ENCODE results near the gene FAM219A.
A peak's percentile ranks its signal among the peaks of the same experiment; 100 is the strongest.
"Not testable (repeated sequence)": the region's sequence is repeated elsewhere in the genome, so short reads cannot be mapped to it uniquely, and the experiment has no call there.

Gene FAM219A

GRCh38 chr9:34442770-34443169 lies 15.6 kb downstream of the FAM219A start:
- DNase-seq: no peak

DNA sequence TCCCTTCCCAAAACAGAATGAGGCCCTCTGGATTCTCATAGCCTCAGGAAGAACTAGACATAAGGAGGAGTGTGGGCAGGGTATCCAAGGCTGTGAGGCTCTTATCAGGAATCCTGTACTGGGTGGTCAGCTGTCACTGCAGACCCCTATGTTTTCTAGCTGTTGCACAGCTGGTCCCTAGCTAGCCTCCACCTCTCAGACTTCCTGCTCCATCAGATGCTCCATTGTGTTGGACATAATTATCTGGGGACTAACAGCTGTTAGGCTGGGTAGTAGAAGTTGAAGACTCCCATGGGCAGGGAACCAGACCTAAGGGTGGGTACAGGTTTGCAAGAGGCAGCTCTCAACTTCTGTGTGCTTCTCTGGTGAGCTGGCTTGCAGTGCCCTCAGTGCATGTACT lies 18.4 kb downstream of the FAM219A start:
- DNase-seq: no peak

DNA sequence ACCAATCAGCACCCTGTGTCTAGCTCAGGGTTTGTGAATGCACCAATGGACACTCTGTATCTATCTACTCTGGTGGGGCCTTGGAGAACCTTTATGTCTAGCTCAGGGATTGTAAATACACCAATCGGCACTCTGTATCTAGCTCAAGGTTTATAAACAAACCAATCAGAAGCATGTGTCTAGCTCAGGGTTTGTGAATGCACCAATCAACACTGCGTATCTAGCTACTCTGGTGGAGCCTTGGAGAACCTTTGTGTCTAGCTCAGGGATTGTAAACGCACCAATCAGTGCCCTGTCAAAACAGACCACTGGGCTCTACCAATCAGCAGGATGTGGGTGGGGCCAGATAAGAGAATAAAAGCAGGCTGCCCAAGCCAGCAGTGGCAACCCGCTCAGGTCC lies 19.9 kb downstream of the FAM219A start:
- DNase-seq: not testable (repeated sequence)

DNA sequence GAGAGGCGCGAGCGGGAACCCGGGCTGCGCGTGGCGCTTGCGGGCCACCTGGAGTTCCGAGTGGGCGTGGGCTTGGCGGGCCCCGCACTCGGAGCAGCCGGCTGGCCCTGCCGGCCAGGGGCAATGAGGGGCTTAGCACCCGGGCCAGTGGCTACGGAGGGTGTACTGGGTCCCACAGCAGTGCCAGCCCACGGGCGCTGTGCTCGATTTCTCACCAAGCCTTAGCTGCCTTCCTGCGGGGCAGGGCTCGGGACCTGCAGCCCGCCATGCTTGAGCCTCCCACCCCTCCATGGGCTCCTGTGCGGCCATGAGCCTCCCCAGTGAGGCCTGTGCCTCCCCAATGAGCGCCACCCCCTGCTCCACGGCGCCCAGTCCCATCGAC lies 20.5 kb downstream of the FAM219A start:
- DNase-seq: not testable (repeated sequence)

- DNase-seq: peak; percentile 48
These were observed 21.1 kb downstream of the FAM219A start for GRCh38 chr9:34437006-34437925.

- no peak for DNase-seq
These were observed 26.7 kb downstream of the FAM219A start for GRCh38 chr9:34431667-34432066.

- peak; percentile 78 for DNase-seq
These were observed 27.4 kb downstream of the FAM219A start for GRCh38 chr9:34430843-34431437.

- DNase-seq: no peak
These were observed 29.9 kb downstream of the FAM219A start for GRCh38 chr9:34428325-34428958.

DNA sequence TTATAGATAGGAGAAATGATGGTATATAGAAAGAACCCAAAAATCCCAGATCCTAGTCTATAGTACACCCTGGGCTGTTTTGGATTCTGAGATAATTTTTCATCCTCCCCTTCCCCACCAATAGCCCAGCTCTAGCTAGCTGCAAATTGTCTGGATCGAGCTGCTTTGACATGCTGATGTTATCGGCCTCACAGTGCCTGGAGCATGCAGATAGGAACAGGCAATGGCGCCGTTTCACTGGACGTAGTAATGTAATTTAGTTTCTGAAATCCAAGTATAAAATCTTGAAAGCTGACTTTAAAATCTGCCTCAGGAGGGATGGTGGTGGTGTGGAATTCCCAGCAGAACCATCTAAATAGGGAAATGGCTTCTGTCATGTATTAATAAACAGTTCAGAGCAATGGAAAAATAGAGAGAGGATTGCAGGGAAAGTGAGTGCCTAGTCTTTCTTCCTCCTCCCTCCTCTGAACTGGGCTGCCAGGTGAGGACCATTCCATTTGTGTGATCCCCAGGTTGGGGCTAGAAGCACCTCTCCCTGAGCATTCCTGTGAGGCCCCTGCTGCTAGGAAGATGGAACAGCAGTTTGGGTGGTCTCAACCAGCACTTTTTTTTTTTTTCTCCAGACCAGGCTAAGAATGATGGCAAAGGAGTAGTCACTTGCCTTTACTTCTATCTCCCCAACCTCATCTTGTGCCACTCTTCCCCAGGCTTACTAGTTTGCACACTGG lies 31.9 kb downstream of the FAM219A start:
- DNase-seq: no peak

- no peak for DNase-seq
These were observed 38.5 kb downstream of the FAM219A start for GRCh38 chr9:34419716-34420504.

DNA sequence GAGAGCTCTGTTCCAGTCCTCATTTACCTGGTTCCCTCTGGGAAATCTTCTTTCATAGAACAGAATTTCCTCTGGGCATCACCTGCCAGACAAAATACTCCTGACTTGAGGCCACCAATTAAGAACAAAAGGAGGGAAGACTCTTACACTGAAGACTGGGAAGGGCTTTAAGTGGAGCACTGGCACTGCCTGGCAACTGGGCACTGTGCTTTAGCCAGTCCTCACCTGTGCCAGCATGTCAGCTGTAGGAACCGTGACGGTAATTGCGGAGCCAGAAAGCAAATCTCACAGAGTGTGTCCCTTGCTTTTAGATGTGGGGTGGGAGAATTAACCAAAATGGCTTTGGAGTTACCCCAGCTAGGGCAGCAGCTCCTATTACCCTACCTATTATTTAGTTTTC lies 40.6 kb downstream of the FAM219A start:
- peak; percentile 52 for DNase-seq

GRCh38 chr9:34413231-34413852 lies 45.0 kb downstream of the FAM219A start:
- no peak for DNase-seq

GRCh38 chr9:34412336-34412735 lies 46.0 kb downstream of the FAM219A start:
- no peak for DNase-seq

- DNase-seq: no peak
These were observed 49.2 kb downstream of the FAM219A start for GRCh38 chr9:34409154-34409553.

DNA sequence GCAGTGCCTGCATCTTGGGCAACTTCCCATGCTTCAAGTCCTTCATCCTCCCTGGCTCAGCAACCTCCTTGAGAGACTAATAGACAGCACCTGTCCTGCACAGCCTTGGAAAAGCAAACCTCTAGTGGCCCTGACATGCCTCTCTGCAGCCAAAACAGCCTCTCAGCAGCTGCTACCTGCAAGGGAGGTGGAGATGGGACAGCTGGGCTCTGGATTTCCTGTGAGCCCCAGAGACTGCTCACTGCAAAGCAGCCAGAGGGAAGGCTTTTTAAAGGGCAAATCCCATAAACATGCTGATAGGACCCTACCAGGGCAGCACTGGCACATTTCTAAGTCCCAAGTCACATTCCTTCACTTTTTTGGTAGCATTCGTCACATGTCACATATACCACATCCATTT lies 50.2 kb downstream of the FAM219A start:
- no peak for DNase-seq

DNA sequence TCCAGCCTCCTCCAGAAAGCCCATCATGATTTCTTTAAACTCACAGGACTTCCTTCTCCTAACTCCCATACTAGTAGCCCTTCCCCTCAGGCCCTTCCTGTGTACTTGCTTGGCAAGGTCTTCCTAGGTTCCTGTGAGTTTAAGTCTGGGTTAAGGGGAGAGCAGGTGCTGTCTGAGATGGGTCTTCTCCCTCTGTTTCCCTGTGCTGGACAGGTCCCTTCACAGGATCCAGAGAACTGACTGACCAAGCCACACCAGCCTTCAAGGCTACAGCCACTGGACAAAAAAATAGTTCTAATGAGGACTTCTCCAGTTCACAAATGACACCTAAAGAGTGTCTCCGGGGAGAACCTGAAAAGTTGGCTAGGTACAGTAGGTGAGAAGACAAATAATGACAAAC lies 52.2 kb downstream of the FAM219A start:
- no peak for DNase-seq

DNA sequence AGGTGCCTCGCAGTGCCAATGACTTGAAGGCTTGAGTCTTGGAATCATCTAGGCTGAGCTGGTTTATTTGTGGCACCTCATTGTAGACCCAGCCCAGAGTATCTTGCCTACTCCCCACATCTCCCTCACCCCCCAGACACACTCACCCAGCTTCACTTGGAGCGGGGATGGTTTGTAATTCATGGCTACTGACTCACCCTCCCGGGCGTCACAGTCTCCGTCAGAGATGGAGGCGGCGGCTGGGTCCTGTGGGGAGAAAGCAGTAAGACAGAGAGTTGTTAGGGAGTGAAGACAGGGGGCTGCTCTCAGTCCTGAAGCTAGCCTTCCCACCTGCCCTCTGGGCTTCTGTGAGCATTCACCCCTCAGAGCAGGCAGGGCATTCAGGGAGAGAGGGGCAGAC lies 52.7 kb downstream of the FAM219A start:
- DNase-seq: no peak

GRCh38 chr9:34403554-34404380 lies 54.6 kb downstream of the FAM219A start:
- DNase-seq: peak; percentile 38

DNA sequence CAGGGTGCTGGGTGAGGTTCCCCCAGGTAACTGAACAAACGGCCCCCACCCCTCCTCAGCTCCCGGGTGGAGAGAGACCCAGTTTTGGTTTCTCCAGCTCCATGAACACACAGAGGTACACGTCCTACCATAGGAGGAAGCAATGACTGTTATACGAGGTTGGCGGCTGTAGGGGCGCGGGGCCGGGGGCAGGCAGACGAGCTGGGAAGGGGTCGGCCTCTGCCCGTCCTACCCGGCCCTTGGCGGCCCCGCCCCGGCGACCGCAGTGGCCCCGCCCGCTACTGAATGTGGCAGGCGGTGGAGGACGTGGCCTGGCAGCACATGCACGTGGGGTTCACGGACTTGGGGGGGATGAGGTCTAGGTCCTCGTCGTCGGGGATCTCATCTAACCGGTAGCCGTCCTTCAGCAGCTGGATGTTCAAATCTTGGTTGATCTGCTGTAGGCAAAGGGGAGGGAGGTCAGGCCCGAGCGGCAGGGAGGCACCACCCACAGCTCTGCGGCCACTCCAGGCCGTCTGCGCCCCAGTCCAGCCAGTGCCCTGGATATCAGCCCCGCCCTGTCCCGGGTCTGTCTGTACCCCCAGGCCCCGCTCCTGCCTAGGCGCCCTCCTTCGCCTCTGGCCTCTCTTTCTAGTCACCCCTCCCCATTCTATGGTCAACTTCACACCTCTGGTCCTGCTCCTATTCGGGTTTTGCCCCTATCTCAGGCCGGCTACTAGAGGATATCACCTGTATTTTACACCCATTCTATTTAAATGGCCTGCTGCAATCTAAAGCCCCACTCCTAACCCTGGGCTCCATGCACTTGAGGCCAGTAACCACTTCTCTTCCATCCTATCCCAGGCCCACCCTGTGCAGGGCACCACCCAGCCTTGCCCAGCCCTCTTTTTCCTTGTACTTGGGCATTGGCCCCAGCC lies 57.4 kb downstream of the FAM219A start:
- DNase-seq: no peak

DNA sequence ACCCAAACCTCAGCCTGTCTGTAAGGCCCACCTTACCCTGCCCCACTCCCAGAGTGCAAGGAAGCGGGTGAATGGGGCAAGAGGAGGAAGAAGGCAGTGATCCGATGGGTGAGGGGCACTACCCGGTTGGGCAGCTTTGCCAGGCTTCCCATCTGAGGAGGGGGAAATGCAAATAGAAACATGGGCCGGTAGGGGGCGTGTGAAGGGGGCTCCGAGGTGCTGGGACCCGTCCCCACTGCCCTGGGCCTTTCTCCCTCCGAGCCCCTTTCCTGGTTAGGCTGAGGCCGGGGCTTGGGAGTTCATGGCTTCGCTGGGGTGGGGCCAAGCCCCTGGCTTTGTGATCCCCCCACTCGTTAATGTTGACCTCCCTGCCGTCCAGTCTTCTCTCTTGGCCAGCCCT lies 58.1 kb downstream of the FAM219A start:
- DNase-seq: no peak
